Lung (tissue), 12 donors: ENCODE data around the gene STXBP6. TPM values are rescaled to one million over a fixed set of nuclear protein-coding genes. Genes with fewer than 3 reads are reported as not detected.

Experiments used
- ATAC-seq: fragments of 200-7000 bp; cut with Tn5 transposase; one replicate; pipeline ENCODE4 v1.9.1; 2020; ENCODE audit warnings: moderate number of reproducible peaks; ENCODE audit not compliant: insufficient read depth, low FRiP score
- DNase-seq, 3 donors: peaks; one replicate each; pipeline ENCODE4 v3.0.0-alpha.2; 2013 to 2017
- H3K27ac ChIP-seq, 2 donors: one replicate each; pipeline ENCODE4 v1.5.1; 2013; ENCODE audit warnings: mild to moderate bottlenecking in 2 of 2, moderate library complexity in 2 of 2, control low read depth in 1 of 2, inconsistent platforms in 1 of 2, low read depth in 1 of 2, low read length in 1 of 2
- H3K27me3 ChIP-seq, 3 donors: one replicate each; pipeline ENCODE4 v1.5.1; 2013; ENCODE audit warnings: low read length in 2 of 3; ENCODE audit not compliant: control insufficient read depth in 3 of 3, insufficient read depth in 3 of 3
- H3K36me3 ChIP-seq, 4 donors: one replicate each; pipeline ENCODE4 v1.5.1; 2013; ENCODE audit warnings: low read length in 4 of 4, mild to moderate bottlenecking in 1 of 4, moderate library complexity in 1 of 4; ENCODE audit not compliant: control insufficient read depth in 4 of 4, insufficient read depth in 4 of 4
- H3K4me1 ChIP-seq, 5 donors: one replicate each; pipeline ENCODE4 v1.5.1; 2013; ENCODE audit warnings: low read length in 5 of 5, mild to moderate bottlenecking in 2 of 5, moderate library complexity in 1 of 5; ENCODE audit not compliant: control insufficient read depth in 5 of 5, insufficient read depth in 5 of 5
- H3K4me3 ChIP-seq: one replicate; pipeline ENCODE4 v1.5.1; 2013; ENCODE audit warnings: mild to moderate bottlenecking, control low read depth, moderate library complexity
- H3K9ac ChIP-seq, 2 donors: one replicate each; pipeline ENCODE4 v1.5.1; 2013; ENCODE audit warnings: low read length in 2 of 2, control low read depth in 1 of 2; ENCODE audit not compliant: insufficient read depth in 1 of 2
- H3K9me3 ChIP-seq, 4 donors: one replicate each; pipeline ENCODE4 v1.5.1; 2013; ENCODE audit warnings: low read length in 3 of 4, mild to moderate bottlenecking in 1 of 4, moderate library complexity in 1 of 4; ENCODE audit not compliant: control insufficient read depth in 4 of 4, insufficient read depth in 3 of 4
- CTCF ChIP-seq: IDR thresholded peaks from 2 replicates; pipeline ENCODE4 v1.5.1; 2012; ENCODE audit warnings: mild to moderate bottlenecking; ENCODE audit errors: control extremely low read depth, extremely low read depth
- whole genome bisulfite sequencing, 2 donors: extraction: QIAGEN DNeasy Blood & Tissue Kit; methylation state at CpG; one replicate each; pipeline ENCODE4 v1.1.7; 2013; 5-methylcytosine and 5-hydroxymethylcytosine counted together
- polyA plus RNA-seq, 2 donors: library from polyadenylated mRNA; stranded (reverse); fragments of 200-250 nt; gene quantifications; one replicate each; pipeline ENCODE4 v1.2.1, GENCODE V29; 2013
- total RNA-seq, 2 donors: library from RNA; depleted of rRNA in 1 of 2; stranded (reverse); fragments of >200 nt in 1 of 2; gene quantifications; one replicate each; pipeline ENCODE4 v1.2.1, GENCODE V29; 2014 to 2021
- donor health status: control.
- donor health status: control.
- donor health status: Bipolar disorder and iron deficiency.
- donor health status: healthy.
- donor health status: DM: yes; HTN: yes; CAD: no.

Gene STXBP6
- total and polyA plus RNA-seq, 4 donors: 9.3 to 42.5 (median 10.5) TPM

GRCh38 chr14:24816929-24817211 is 233.1 kb downstream of the STXBP6 start:
- Histone ChIP-seq H3K27ac (peak overlapping the region in 1 of 2 donors; percentile 72), H3K9me3 (no peaks in the 10 kb centered on the region), H3K4me3 (no peak overlapping the region), H3K27me3 (no peaks in the 10 kb centered on the region), H3K4me1 (peaks cover 0 to 33% (median 29%) of the 10 kb centered on the region in 5 donors), H3K36me3 (peaks cover 0 to 3% (median 0%) of the 10 kb centered on the region in 4 donors), H3K9ac (no peak overlapping the region)
- ATAC-seq (no peak), DNase-seq (no peak)
- WGBS, 2 donors: 84 to 93% methylated on average over 3 of the region's 3 CpGs
- TF ChIP-seq CTCF: no peak

GRCh38 chr14:24816011-24816928 is 233.7 kb downstream of the STXBP6 start:
- no peak for TF ChIP-seq CTCF
- H3K4me1 ChIP-seq: peaks cover 0 to 39% (median 34%) of the 10 kb centered on the region in 5 donors
- no peaks in the 10 kb centered on the region for H3K9me3 ChIP-seq
- no peak overlapping the region for H3K9ac ChIP-seq
- H3K27me3 ChIP-seq: no peaks in the 10 kb centered on the region
- H3K36me3 ChIP-seq: peaks cover 0 to 3% (median 0%) of the 10 kb centered on the region in 4 donors
- 76 to 83% methylated on average over 5 of the region's 5 CpGs for WGBS, 2 donors
- DNase-seq (peak in 1 of 3 donors; percentile 42), ATAC-seq (no peak)
- no peak overlapping the region for H3K4me3 ChIP-seq
- peak overlapping the region in 1 of 2 donors; percentile 72 for H3K27ac ChIP-seq

GRCh38 chr14:24815543-24815942 is 234.4 kb downstream of the STXBP6 start:
- Histone ChIP-seq H3K36me3 (peaks cover 0 to 3% (median 0%) of the 10 kb centered on the region in 4 donors), H3K9me3 (no peaks in the 10 kb centered on the region), H3K4me3 (no peak overlapping the region), H3K27me3 (no peaks in the 10 kb centered on the region), H3K27ac (peak overlapping the region in 1 of 2 donors; percentile 72), H3K4me1 (peaks cover 0 to 46% (median 33%) of the 10 kb centered on the region in 5 donors), H3K9ac (no peak overlapping the region)
- ATAC-seq: no peak
- TF ChIP-seq CTCF: no peak
- no peak for DNase-seq
- 84 to 94% methylated on average over 9 of the region's 9 CpGs for WGBS, 2 donors
